ENCODE data around the gene SLC5A5. TPM values are rescaled to one million over a fixed set of nuclear protein-coding genes. Genes with fewer than 3 reads are reported as not detected.

SLC5A5 gene
- total and polyA plus RNA-seq, 11 donors: not detected

DNA sequence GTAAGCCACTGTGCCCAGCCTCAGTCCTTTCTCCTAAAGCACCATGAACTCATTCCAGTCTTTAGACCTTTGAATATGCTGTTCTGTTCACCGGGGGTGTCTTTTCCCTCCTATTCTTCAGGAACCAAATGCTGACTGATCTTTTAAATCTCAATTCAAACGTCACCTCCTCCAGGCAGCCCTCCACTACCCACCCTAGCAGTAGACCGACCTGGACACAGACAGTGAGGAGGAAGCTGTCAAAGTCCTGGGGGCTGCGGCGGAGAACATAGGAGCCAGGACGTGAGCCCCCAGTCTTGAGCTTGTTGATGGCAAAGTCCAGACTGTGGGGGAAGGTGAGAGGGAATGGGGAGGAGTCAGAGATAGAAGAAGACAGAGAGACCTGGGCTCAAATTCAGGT lies 31.7 kb upstream of the SLC5A5 start:
- TF ChIP-seq POLR2A (IDR thresholded peaks at IDR 0.05): no peak
- TF ChIP-seq, protein P1, sequence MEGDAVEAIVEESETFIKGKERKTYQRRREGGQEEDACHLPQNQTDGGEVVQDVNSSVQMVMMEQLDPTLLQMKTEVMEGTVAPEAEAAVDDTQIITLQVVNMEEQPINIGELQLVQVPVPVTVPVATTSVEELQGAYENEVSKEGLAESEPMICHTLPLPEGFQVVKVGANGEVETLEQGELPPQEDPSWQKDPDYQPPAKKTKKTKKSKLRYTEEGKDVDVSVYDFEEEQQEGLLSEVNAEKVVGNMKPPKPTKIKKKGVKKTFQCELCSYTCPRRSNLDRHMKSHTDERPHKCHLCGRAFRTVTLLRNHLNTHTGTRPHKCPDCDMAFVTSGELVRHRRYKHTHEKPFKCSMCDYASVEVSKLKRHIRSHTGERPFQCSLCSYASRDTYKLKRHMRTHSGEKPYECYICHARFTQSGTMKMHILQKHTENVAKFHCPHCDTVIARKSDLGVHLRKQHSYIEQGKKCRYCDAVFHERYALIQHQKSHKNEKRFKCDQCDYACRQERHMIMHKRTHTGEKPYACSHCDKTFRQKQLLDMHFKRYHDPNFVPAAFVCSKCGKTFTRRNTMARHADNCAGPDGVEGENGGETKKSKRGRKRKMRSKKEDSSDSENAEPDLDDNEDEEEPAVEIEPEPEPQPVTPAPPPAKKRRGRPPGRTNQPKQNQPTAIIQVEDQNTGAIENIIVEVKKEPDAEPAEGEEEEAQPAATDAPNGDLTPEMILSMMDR (IDR thresholded peaks at IDR 0.05): no peak
- peaks cover 0 to 86% (median 0%) of the 10 kb centered on the region in 9 donors for H3K36me3 ChIP-seq
- H3K9me3 ChIP-seq: no peaks in the 10 kb centered on the region
- intact Hi-C loops (cut with DNase I): no loop called here
- ATAC-seq: no peak
- no peak overlapping the region for H3K4me3 ChIP-seq
- H3K4me1 ChIP-seq: peaks cover 0 to 27% (median 2%) of the 10 kb centered on the region in 12 donors
- peaks cover 0 to 31% (median 9%) of the 10 kb centered on the region in 9 donors for H3K27me3 ChIP-seq
- no peak overlapping the region for H3K27ac ChIP-seq
- 80 to 88% (median 87%) methylated on average over 6 of the region's 6 CpGs for WGBS, 4 donors
- DNase-seq: no peak

DNA sequence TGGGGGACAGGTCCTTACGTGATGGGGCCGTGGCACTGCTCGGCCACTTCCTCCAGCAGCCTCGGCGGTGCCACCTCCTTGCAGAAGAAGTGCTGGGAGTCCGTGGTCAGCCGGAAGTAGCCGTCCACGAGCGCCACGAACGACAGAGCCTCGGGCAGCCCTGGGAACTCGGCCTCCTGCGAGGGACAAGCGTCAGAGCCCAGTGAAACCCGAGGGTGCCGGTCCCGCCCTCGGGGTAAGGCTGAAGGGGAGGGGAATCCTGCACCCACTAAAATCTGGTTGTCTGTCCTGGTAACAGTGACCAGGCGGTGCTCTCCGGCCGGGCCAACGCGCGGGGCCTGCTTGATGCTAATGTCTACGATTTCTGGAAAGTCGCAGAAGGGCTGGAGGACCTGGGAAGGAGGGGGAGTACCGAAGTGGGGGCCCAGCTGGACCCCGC lies 30.4 kb upstream of the SLC5A5 start:
- Histone ChIP-seq H3K9me3 (no peaks in the 10 kb centered on the region), H3K4me3 (peak overlapping the region in 8 of 12 donors; percentile 14 to 52 (median 33)), H3K36me3 (peaks cover 0 to 76% (median 0%) of the 10 kb centered on the region in 9 donors), H3K27me3 (peaks cover 0 to 38% (median 9%) of the 10 kb centered on the region in 9 donors), H3K4me1 (peaks cover 0 to 40% (median 2%) of the 10 kb centered on the region in 12 donors), H3K27ac (no peak overlapping the region)
- WGBS, 4 donors: 31 to 42% (median 38%) methylated on average over 23 to 30 of the region's 30 CpGs
- TF ChIP-seq, protein P1 (IDR thresholded peaks at IDR 0.05): no peak
- TF ChIP-seq POLR2A (IDR thresholded peaks at IDR 0.05): no peak
- DNase-seq (no peak), ATAC-seq (peak in 2 of 4 donors; percentile 12 to 20)
- intact Hi-C loops (cut with DNase I): no loop called here

DNA sequence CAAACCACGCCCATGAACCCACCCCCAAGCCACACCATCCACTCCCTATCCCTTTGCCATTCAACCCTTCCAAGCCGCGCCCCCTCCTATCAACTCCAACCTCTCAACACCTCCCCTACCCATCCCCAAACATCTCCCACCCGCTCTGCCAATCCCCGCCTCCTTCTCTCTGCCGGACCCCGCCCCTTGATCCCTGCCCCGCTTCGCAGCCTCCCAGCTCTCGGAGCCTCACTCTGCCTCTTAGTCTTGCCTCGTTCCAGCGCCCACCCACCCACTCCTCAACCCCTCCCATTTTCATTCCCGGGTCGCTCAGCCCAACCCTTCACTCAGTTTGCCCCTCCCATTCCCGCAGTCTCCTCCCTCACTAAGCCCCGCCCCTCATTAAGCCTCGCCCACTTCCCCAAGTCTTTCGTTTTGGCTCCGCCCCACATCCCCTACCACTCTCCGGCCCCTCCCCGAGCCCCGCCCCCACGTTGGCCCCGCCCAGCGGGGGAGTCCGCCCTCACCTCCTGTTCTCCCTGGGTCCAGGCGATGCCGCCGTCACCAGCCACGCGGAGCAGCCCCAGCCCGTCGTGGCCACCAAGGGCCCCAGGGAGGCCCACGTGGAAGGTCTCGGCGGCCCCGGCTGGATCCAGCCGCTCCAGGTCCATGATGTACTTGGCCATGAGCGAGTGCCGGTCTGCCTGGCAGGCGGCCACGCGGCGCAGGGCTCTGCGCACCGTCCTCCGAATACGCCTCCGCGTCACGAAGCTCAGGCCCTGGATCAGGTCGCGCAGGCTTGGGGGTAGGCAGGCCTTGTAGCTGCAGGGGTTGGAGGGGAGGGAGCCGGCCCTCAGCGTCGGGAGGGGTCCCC lies 29.7 kb upstream of the SLC5A5 start:
- TF ChIP-seq POLR2A (IDR thresholded peaks at IDR 0.05): no peak
- TF ChIP-seq, protein P1 (IDR thresholded peaks at IDR 0.05): no peak
- DNase-seq (peak; percentile 70 to 87 (median 76)), ATAC-seq (peak; percentile 73 to 84 (median 82))
- no peaks in the 10 kb centered on the region for H3K9me3 ChIP-seq
- peak overlapping the region in 9 of 12 donors; percentile 25 to 52 (median 30) for H3K4me3 ChIP-seq
- 18 to 28% (median 23%) methylated on average over 29 to 56 of the region's 56 CpGs for WGBS, 4 donors
- peaks cover 0 to 45% (median 9%) of the 10 kb centered on the region in 9 donors for H3K27me3 ChIP-seq
- intact Hi-C loops (cut with DNase I): no loop called here
- peak overlapping the region in 3 of 12 donors; percentile 24 to 36 (median 34) for H3K27ac ChIP-seq
- H3K4me1 ChIP-seq: peaks cover 0 to 46% (median 2%) of the 10 kb centered on the region in 12 donors
- H3K36me3 ChIP-seq: peaks cover 0 to 69% (median 0%) of the 10 kb centered on the region in 9 donors

DNA sequence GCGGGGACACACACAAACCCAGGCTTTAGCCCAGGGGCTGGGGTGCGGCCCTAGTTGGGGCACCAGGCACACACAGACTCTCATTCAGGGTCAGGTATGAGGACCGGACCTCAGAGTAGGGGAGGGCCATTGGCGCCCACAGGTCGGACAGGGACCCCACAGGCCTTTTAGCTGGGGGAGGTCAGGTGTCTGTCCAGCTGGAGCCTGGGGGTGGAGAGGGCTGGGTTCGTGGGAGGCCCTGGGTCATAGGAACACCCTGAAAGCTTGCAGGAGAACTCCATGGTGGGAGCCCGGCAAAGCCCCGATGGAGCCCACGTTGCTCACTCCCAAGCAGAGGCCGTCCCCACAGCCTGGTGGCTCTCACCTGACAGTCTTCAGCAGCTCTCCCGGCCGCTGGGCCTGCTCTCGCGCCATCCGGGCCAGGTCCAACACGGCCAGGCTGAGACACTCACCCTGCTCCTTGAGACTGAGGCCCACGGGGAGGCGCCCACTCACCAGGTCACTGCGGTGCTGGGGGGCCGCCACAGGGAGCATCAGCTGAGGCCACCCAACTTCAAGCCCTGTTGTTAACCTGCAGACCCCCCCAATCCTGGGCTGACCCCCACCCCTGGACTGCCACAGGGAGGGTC lies 29.0 kb upstream of the SLC5A5 start:
- Histone ChIP-seq H3K27me3 (peaks cover 0 to 48% (median 9%) of the 10 kb centered on the region in 9 donors), H3K4me3 (peak overlapping the region in 9 of 12 donors; percentile 25 to 52 (median 28)), H3K36me3 (peaks cover 0 to 63% (median 0%) of the 10 kb centered on the region in 9 donors), H3K27ac (peak overlapping the region in 3 of 12 donors; percentile 24 to 36 (median 34)), H3K9me3 (no peaks in the 10 kb centered on the region), H3K4me1 (peaks cover 0 to 51% (median 4%) of the 10 kb centered on the region in 12 donors)
- TF ChIP-seq, protein P1 (IDR thresholded peaks at IDR 0.05): no peak
- TF ChIP-seq POLR2A (IDR thresholded peaks at IDR 0.05): no peak
- no peak for DNase-seq
- ATAC-seq: no peak
- WGBS, 4 donors: 63 to 80% (median 70%) methylated on average over 12 to 20 of the region's 20 CpGs
- intact Hi-C loops (cut with DNase I): no loop called here
